SK-N-SH (cell line): ENCODE measurements around the gene OAS1. TPM values are rescaled to one million over a fixed set of nuclear protein-coding genes. Genes with fewer than 3 reads are reported as not detected.

ENCODE experiments used
- CTCF ChIA-PET: fragments of 300-600, 350-600 bp; formaldehyde crosslinking; extraction: SDS; loops from one replicate; lab custom pipeline; 2021; lab: Yijun Ruan, JAX
- POLR2A ChIA-PET: fragments of 350-600 bp; sonication (Branson Sonifier 250); formaldehyde crosslinking; extraction: SDS; loops from one replicate; lab custom pipeline; 2020; ENCODE audit warnings: antibody characterized with exemption, inconsistent platforms; lab: Yijun Ruan, JAX
- DNase-seq: peaks from one replicate; pipeline ENCODE4 v3.0.0; 2012
- H2AFZ ChIP-seq: fragments of 200-600 bp; sonication (generic); 2 replicates; pipeline ENCODE4 v1.8.1; 2016; ENCODE audit warnings: antibody characterized with exemption, mild to moderate bottlenecking, low read depth
- H3F3A ChIP-seq: fragments of 200-600 bp; sonication (generic); replicated peaks from 2 replicates; pipeline ENCODE3; 2016; ENCODE audit warnings: antibody characterized with exemption, mild to moderate bottlenecking; ENCODE audit not compliant: insufficient read depth
- H3K27ac ChIP-seq, 2 experiments: fragments of 200-500 bp in 1 of 2; fragments of 200-600 bp in 1 of 2; sonication (Bioruptor generic) in 1 of 2; sonication (generic), shearing (Covaris generic) in 1 of 2; 2 replicates each; pipeline versions ENCODE4 v1.5.1 to v1.6.1; 2014 to 2016; ENCODE audit warnings: low read depth in 2 of 2, inconsistent platforms in 1 of 2, low read length in 1 of 2, mild to moderate bottlenecking in 1 of 2, mixed read lengths in 1 of 2
- H3K27me3 ChIP-seq: fragments of 200-600 bp; sonication (generic), shearing (Covaris generic); 2 replicates; pipeline ENCODE4 v1.6.1; 2016; ENCODE audit warnings: mixed run types; ENCODE audit not compliant: insufficient read depth
- H3K36me3 ChIP-seq, 2 experiments: fragments of 200-500 bp in 1 of 2; fragments of 200-600 bp in 1 of 2; sonication (Bioruptor generic) in 1 of 2; sonication (generic) in 1 of 2; replicated peaks in 1 of 2; 2 replicates each; pipeline versions ENCODE3 to v1.5.1; 2014 to 2016; ENCODE audit warnings: low read length in 1 of 2, mild to moderate bottlenecking in 1 of 2; ENCODE audit not compliant: insufficient read depth in 2 of 2, control insufficient read depth in 1 of 2
- H3K4me1 ChIP-seq, 2 experiments: fragments of 200-500 bp in 1 of 2; fragments of 200-600 bp in 1 of 2; sonication (Bioruptor generic) in 1 of 2; sonication (generic), shearing (Covaris generic) in 1 of 2; 2 replicates each; pipeline versions ENCODE4 v1.5.1 to v1.6.1; 2014 to 2016; ENCODE audit warnings: low read depth in 1 of 2, low read length in 1 of 2, mixed run types in 1 of 2; ENCODE audit not compliant: insufficient read depth in 2 of 2, control insufficient read depth in 1 of 2
- H3K4me2 ChIP-seq: fragments of 200-600 bp; sonication (generic), shearing (Covaris generic); 2 replicates; pipeline ENCODE4 v1.6.1; 2017; ENCODE audit warnings: mixed run types
- H3K4me3 ChIP-seq, 2 experiments: fragments of 200-500 bp in 1 of 2; fragments of 200-600 bp in 1 of 2; sonication (Bioruptor generic) in 1 of 2; sonication (generic), shearing (Covaris generic) in 1 of 2; 2 replicates each; pipeline versions ENCODE4 v1.5.1 to v1.8.1; 2014 to 2016; ENCODE audit warnings: low read depth in 2 of 2, inconsistent platforms in 1 of 2, low read length in 1 of 2, mild to moderate bottlenecking in 1 of 2, mixed read lengths in 1 of 2, moderate library complexity in 1 of 2
- H3K79me2 ChIP-seq: fragments of 200-600 bp; sonication (generic); 2 replicates; pipeline ENCODE4 v1.8.1; 2017; ENCODE audit warnings: mild to moderate bottlenecking; ENCODE audit not compliant: insufficient read depth
- H3K9ac ChIP-seq: fragments of 200-600 bp; sonication (generic); 2 replicates; pipeline ENCODE4 v1.6.1; 2017; ENCODE audit warnings: mixed run types
- H3K9me2 ChIP-seq: fragments of 200-600 bp; sonication (generic); 2 replicates; pipeline ENCODE4 v1.6.1; 2017; ENCODE audit warnings: mixed run types
- H3K9me3 ChIP-seq: fragments of 200-600 bp; sonication (generic); 2 replicates; pipeline ENCODE4 v1.6.1; 2017; ENCODE audit warnings: mixed run types, mild to moderate bottlenecking, moderate library complexity
- H4K20me1 ChIP-seq: fragments of 200-600 bp; sonication (generic); 2 replicates; pipeline ENCODE4 v1.6.1; 2017; ENCODE audit warnings: mild to moderate bottlenecking, mixed run types; ENCODE audit not compliant: insufficient read depth
- ELF1 ChIP-seq: IDR thresholded peaks from 2 replicates; pipeline ENCODE4 v1.4.0; 2012
- EP300 ChIP-seq, 2 experiments: IDR thresholded peaks; 2 replicates each; pipeline versions ENCODE4 v1.4.0 to v1.6.1; 2012; ENCODE audit warnings: borderline replicate concordance in 1 of 2, low read depth in 1 of 2, low read length in 1 of 2
- FOSL2 ChIP-seq: IDR thresholded peaks from 2 replicates; pipeline ENCODE4 v1.4.0; 2012; ENCODE audit warnings: low read depth, mild to moderate bottlenecking, moderate library complexity, borderline replicate concordance
- FOXJ3 ChIP-seq: sonication (generic); formaldehyde crosslinking; IDR thresholded peaks from 2 replicates; pipeline ENCODE4 v1.5.1; 2020; ENCODE audit warnings: mild to moderate bottlenecking, missing genetic modification reagents
- GABPA ChIP-seq: IDR thresholded peaks from 2 replicates; pipeline ENCODE4 v1.4.0; 2012; ENCODE audit warnings: low read depth, mild to moderate bottlenecking
- GATA2 ChIP-seq: sonication (generic); formaldehyde crosslinking; IDR thresholded peaks from 2 replicates; pipeline ENCODE4 v1.5.0; 2020; ENCODE audit warnings: mild to moderate bottlenecking, missing genetic modification reagents
- IRF3 ChIP-seq: fragments of 150-350 bp; IDR thresholded peaks from 2 replicates; pipeline ENCODE4 v1.6.1; 2016; ENCODE audit warnings: mild to moderate bottlenecking, low read depth, low read length
- MAX ChIP-seq: IDR thresholded peaks from 2 replicates; pipeline ENCODE4 v1.4.0; 2012; ENCODE audit warnings: low read depth
- MEF2A ChIP-seq: IDR thresholded peaks from 2 replicates; pipeline ENCODE4 v1.4.0; 2012; ENCODE audit warnings: low read depth, borderline replicate concordance
- NFIC ChIP-seq: IDR thresholded peaks from 2 replicates; pipeline ENCODE4 v1.4.0; 2012; ENCODE audit warnings: borderline replicate concordance
- NRF1 ChIP-seq: IDR thresholded peaks from 2 replicates; pipeline ENCODE4 v1.6.1; 2012; ENCODE audit warnings: low read depth, mild to moderate bottlenecking, low read length
- RAD21 ChIP-seq: IDR thresholded peaks from 2 replicates; pipeline ENCODE4 v1.6.1; 2012; ENCODE audit warnings: mild to moderate bottlenecking, low read length
- REST ChIP-seq: IDR thresholded peaks from 2 replicates; pipeline ENCODE4 v1.6.1; 2012; ENCODE audit warnings: mild to moderate bottlenecking, low read depth, low read length, moderate library complexity
- RFX5 ChIP-seq: IDR thresholded peaks from 2 replicates; pipeline ENCODE4 v1.6.1; 2012; ENCODE audit warnings: mild to moderate bottlenecking, improper control_type of control experiment, low read length
- RXRA ChIP-seq: IDR thresholded peaks from 2 replicates; pipeline ENCODE4 v1.4.0; 2012; ENCODE audit warnings: low read depth, mild to moderate bottlenecking, borderline replicate concordance
- TAF1 ChIP-seq: IDR thresholded peaks from 2 replicates; pipeline ENCODE4 v1.6.1; 2012; ENCODE audit warnings: low read depth, mild to moderate bottlenecking, low read length, moderate library complexity, borderline replicate concordance
- TCF12 ChIP-seq: IDR thresholded peaks from 2 replicates; pipeline ENCODE4 v1.4.0; 2012
- TEAD4 ChIP-seq: IDR thresholded peaks from 2 replicates; pipeline ENCODE4 v1.4.0; 2012; ENCODE audit warnings: mild to moderate bottlenecking, borderline replicate concordance; ENCODE audit not compliant: insufficient read depth
- USF1 ChIP-seq: IDR thresholded peaks from 2 replicates; pipeline ENCODE4 v1.4.0; 2012; ENCODE audit warnings: low read depth, borderline replicate concordance
- ZBTB33 ChIP-seq: IDR thresholded peaks from 2 replicates; pipeline ENCODE4 v1.4.0; 2012; ENCODE audit warnings: low read depth, borderline replicate concordance
- WGBS: methylation state at CpG from one replicate; pipeline ENCODE4 v1.1.6; 2017; ENCODE audit warnings: low lambda C conversion rate; 5-methylcytosine and 5-hydroxymethylcytosine counted together
- polyA plus RNA-seq, 3 experiments: library from polyadenylated mRNA; depleted of rRNA; stranded (reverse); fragments of >200 nt; gene quantifications; 2 replicates each; pipeline ENCODE4 v1.2.3, GENCODE V29; 2012

The OAS1 gene
- polyA plus RNA-seq, 1 of the 3 experiments (the other 2 are of a cell fraction), result 1.1 TPM

- Histone ChIP-seq H3K79me2 (no peaks in the 10 kb centered on the region), H2AFZ (no peak overlapping the region), H4K20me1 (no peaks in the 10 kb centered on the region), H3K4me1 (peaks cover 0 to 36% of the 10 kb centered on the region in 2 experiments; a peak in 2 of 4 replicates), H3K4me3 (no peak overlapping the region), H3K9me2 (no peaks in the 10 kb centered on the region), H3K4me2 (no peak overlapping the region), H3K9me3 (no peaks in the 10 kb centered on the region), H3K9ac (no peak overlapping the region), H3K27me3 (no peaks in the 10 kb centered on the region), H3K36me3 (no peaks in the 10 kb centered on the region), H3F3A (no peaks in the 10 kb centered on the region), H3K27ac (peak overlapping the region in 1 of 2 experiments; percentile 92; a peak in 2 of 4 replicates)
- ChIA-PET CTCF (interaction anchor here (0.8 to 1.4 kb wide), 3 partner anchors 15 to 58 kb away, joined by 3 read pairs; no protein-coding TSS in a partner anchor), POLR2A (no interaction called here)
- no peak for DNase-seq
- TF ChIP-seq RFX5, result no peak
- TF ChIP-seq TAF1, result no peak
- no peak for TF ChIP-seq EP300 (IDR thresholded peaks at IDR 0.05; ENCODE audit: borderline replicate concordance in 1 of 2, low read depth in 1 of 2, low read length in 1 of 2)
- TF ChIP-seq GATA2 (CRISPR knock-in tag), result no peak
- TF ChIP-seq FOSL2, result no peak
- no peak for TF ChIP-seq NRF1
- TF ChIP-seq GABPA, result no peak
- TF ChIP-seq MEF2A, result no peak
- TF ChIP-seq NFIC, result no peak
- no peak for TF ChIP-seq RAD21
- no peak for TF ChIP-seq FOXJ3 (CRISPR knock-in tag)
- no peak for TF ChIP-seq IRF3
- TF ChIP-seq MAX, result no peak
- no peak for TF ChIP-seq USF1
- no peak for TF ChIP-seq TEAD4
- no peak for TF ChIP-seq REST
- no peak for TF ChIP-seq TCF12
- TF ChIP-seq RXRA, result no peak
- no peak for TF ChIP-seq ZBTB33
- TF ChIP-seq ELF1, result no peak
- 76% methylated on average over 4 of the region's 4 CpGs for WGBS
Observed at GRCh38 chr12:112905451-112906089, 1.2 kb upstream of the OAS1 start.
